Tibial artery (tissue), 4 donors: ENCODE data around the gene CLOCK.

Source experiments
- DNase-seq, 2 donors: peaks; one replicate each; pipeline ENCODE4 v3.0.0-alpha.2; 2019
- H3K27ac ChIP-seq, 2 donors: fragments of 200-600 bp; sonication (generic) in 1 of 2; 1 replicate in 1 of 2; 2 replicates in 1 of 2; pipeline ENCODE4 v1.5.1; 2018 to 2019; ENCODE audit warnings: mild to moderate bottlenecking in 1 of 2
- H3K27me3 ChIP-seq, 2 donors: fragments of 200-600 bp; sonication (generic) in 1 of 2; one replicate each; pipeline versions ENCODE4 v1.5.1 to v1.6.0; 2016 to 2019
- H3K36me3 ChIP-seq, 3 donors: fragments of 200-600 bp; sonication (generic) in 2 of 3; one replicate each; pipeline ENCODE4 v1.5.1; 2016 to 2019; ENCODE audit warnings: mild to moderate bottlenecking in 2 of 3
- H3K4me1 ChIP-seq, 4 donors: fragments of 200-600 bp; sonication (generic) in 2 of 4; 1 replicate in 3 of 4; 2 replicates in 1 of 4; pipeline ENCODE4 v1.5.1; 2016 to 2019
- H3K4me3 ChIP-seq, 2 donors: fragments of 200-600 bp; sonication (generic) in 1 of 2; 1 replicate in 1 of 2; 2 replicates in 1 of 2; pipeline ENCODE4 v1.5.1; 2018 to 2019; ENCODE audit warnings: mild to moderate bottlenecking in 2 of 2
- H3K9me3 ChIP-seq, 3 donors: fragments of 200-600 bp; sonication (generic) in 1 of 3; one replicate each; pipeline ENCODE4 v1.5.1; 2016 to 2019
- CTCF ChIP-seq, 2 experiments: fragments of 200-600 bp in 1 of 2; fragments of 450-650 bp in 1 of 2; IDR thresholded peaks; one replicate each; pipeline ENCODE4 v1.5.1; 2017 to 2019; ENCODE audit warnings: antibody characterized with exemption in 2 of 2, mild to moderate bottlenecking in 1 of 2, moderate library complexity in 1 of 2
- intact Hi-C: fragments of 100-400 bp; cut with DNase I; formaldehyde crosslinking; loops from one replicate; pipeline ENCODE4 v1.15.0; 2023; ENCODE audit warnings: low total_unique reads

CLOCK gene

GRCh38 chr4:55524844-55525571, 21.7 kb downstream of the CLOCK start:
- DNase-seq, result no peak
- Histone ChIP-seq H3K36me3 (no peaks in the 10 kb centered on the region), H3K4me1 (no peaks in the 10 kb centered on the region), H3K9me3 (no peaks in the 10 kb centered on the region), H3K27ac (no peak overlapping the region), H3K27me3 (no peaks in the 10 kb centered on the region), H3K4me3 (no peak overlapping the region)
- intact Hi-C loops, result no loop called here
- no peak for TF ChIP-seq CTCF (IDR thresholded peaks at IDR 0.05)

DNA sequence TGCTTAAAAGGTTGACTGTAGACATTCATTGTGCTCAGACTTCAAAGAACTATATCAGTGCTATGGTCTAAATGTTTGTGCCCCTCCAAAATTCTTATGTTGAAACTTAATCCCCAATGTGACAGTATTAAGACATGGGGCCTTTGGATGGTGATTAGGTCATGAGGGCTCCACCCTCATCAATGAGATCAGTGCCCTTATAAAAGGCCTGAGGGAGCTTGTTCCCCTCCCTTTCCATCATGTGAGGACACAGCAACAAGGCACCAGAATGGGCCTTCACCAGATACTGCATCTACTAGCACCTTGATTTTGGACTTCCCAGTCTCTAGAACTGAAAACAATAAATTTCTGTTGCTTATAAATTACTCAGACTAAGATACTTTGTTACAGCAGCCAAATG, 28.3 kb downstream of the CLOCK start:
- Histone ChIP-seq H3K27ac (no peak overlapping the region), H3K4me3 (no peak overlapping the region), H3K4me1 (peaks cover 0 to 6% (median 0%) of the 10 kb centered on the region in 4 donors), H3K36me3 (no peaks in the 10 kb centered on the region), H3K9me3 (no peaks in the 10 kb centered on the region), H3K27me3 (no peaks in the 10 kb centered on the region)
- no peak for DNase-seq
- no peak for TF ChIP-seq CTCF (IDR thresholded peaks at IDR 0.05)
- intact Hi-C loops, result no loop called here

- no peaks in the 10 kb centered on the region for H3K27me3 ChIP-seq
- DNase-seq, result no peak
These were observed 29.0 kb downstream of the CLOCK start for GRCh38 chr4:55517526-55518229.

DNA sequence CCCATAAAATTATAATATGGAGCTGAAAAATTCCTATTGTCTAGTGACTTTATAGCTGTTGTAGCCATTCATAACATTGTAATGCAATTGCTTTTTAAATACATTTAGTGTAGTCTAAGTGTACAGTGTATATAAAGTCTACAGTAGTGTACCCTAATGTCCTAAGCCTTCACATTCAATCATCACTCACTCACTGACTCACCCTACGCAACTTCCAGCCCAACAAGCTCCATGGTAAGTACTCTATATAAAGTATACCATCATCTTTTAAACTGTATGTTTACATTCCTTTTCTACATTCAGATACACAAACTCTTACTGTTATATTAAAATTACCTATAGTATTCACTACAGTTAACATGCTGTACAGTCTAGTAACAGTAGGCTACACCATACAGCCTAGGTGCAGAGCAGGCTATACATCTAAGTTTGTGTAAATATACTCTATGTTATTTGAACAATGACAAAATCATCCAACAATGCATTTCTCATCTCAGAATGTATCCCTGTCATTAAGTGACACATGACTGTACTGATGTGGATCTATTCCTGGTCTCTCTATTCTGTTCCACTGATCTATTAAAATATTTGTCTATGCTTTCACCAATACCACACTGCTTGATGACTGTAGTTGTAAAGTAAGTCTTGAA, 33.7 kb downstream of the CLOCK start:
- no peak for TF ChIP-seq CTCF (IDR thresholded peaks at IDR 0.05)
- no peak overlapping the region for H3K27ac ChIP-seq
- peaks cover 0 to 6% (median 0%) of the 10 kb centered on the region in 4 donors for H3K4me1 ChIP-seq
- no peak for DNase-seq
- intact Hi-C loops, result no loop called here
- H3K4me3 ChIP-seq, result no peak overlapping the region
- H3K27me3 ChIP-seq, result no peaks in the 10 kb centered on the region
- H3K9me3 ChIP-seq, result no peaks in the 10 kb centered on the region
- H3K36me3 ChIP-seq, result peaks cover 0 to 11% (median 0%) of the 10 kb centered on the region in 3 donors

More at GRCh38 chr4:55517526-55518229, 29.0 kb downstream of the CLOCK start:
- no peaks in the 10 kb centered on the region for H3K36me3 ChIP-seq
- no peaks in the 10 kb centered on the region for H3K9me3 ChIP-seq
- intact Hi-C loops, result no loop called here
- H3K4me1 ChIP-seq, result peaks cover 0 to 6% (median 0%) of the 10 kb centered on the region in 4 donors
- no peak overlapping the region for H3K27ac ChIP-seq
- no peak for TF ChIP-seq CTCF (IDR thresholded peaks at IDR 0.05)
- H3K4me3 ChIP-seq, result no peak overlapping the region

DNA sequence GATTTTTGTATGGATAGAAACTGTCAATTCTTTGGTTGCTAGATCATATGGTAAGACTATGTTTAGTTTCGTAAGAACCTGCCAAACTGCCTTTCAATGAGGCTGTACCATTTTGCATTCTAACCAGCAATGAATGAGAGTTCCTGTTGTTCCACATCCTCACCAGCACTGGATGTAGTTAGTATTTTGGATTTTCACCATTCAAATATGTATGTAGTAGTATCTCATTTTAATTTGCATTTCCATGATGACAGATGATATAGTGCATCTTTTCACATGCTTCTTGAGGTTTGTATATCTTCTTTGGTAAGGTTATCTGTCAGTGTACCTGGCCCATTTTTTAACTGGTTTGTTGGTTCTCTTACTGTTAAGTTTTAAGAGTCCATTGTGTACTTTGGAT, 34.6 kb downstream of the CLOCK start:
- no peak for DNase-seq
- intact Hi-C loops, result no loop called here
- Histone ChIP-seq H3K4me3 (no peak overlapping the region), H3K36me3 (peaks cover 0 to 11% (median 0%) of the 10 kb centered on the region in 3 donors), H3K9me3 (no peaks in the 10 kb centered on the region), H3K27me3 (no peaks in the 10 kb centered on the region), H3K27ac (no peak overlapping the region), H3K4me1 (peaks cover 0 to 6% (median 2%) of the 10 kb centered on the region in 4 donors)
- no peak for TF ChIP-seq CTCF (IDR thresholded peaks at IDR 0.05)
